LNCaP clone FGC (cell line): ENCODE measurements around the gene SLC38A6.

Experiments
- DNase-seq: peaks from one replicate; pipeline ENCODE4 v3.0.0-alpha.2; 2011; ENCODE audit warnings: low read depth
- H3K4me3 ChIP-seq: 2 replicates; pipeline ENCODE4 v1.5.1; 2011; ENCODE audit warnings: mild to moderate bottlenecking, low read depth, low read length, control low read depth
- CTCF ChIP-seq: IDR thresholded peaks from 2 replicates; pipeline ENCODE4 v1.5.1; 2012; ENCODE audit warnings: mild to moderate bottlenecking; ENCODE audit not compliant: control insufficient read depth, insufficient read depth; ENCODE audit errors: extremely low read depth

Gene SLC38A6

GRCh38 chr14:61098721-61099120, 117.7 kb downstream of the SLC38A6 start:
- DNase-seq, result no peak
- no peak for TF ChIP-seq CTCF
- no peak overlapping the region for H3K4me3 ChIP-seq

GRCh38 chr14:61099216-61099835, 118.3 kb downstream of the SLC38A6 start:
- no peak overlapping the region for H3K4me3 ChIP-seq
- DNase-seq, result no peak
- TF ChIP-seq CTCF, result no peak

- TF ChIP-seq CTCF, result no peak
- DNase-seq, result no peak
- no peak overlapping the region for H3K4me3 ChIP-seq
Observed at GRCh38 chr14:61101803-61102548, 120.9 kb downstream of the SLC38A6 start.
